SK-N-SH treated with all-trans-retinoic acid at 6 μM for 48 hours (cell line): ENCODE data around the gene PRDX4.
A peak's percentile ranks its signal among the peaks of the same experiment; 100 is the strongest.

Source experiments
- ATAC-seq: fragments of 200-7000 bp; cut with Tn5 transposase; 3 replicates; pipeline ENCODE4 v1.9.1; 2020; ENCODE audit warnings: mild to moderate bottlenecking, moderate library complexity
- BACH2 ChIP-seq: fragments of 250-450 bp; sonication (Bioruptor Pico); IDR thresholded peaks from 2 replicates; pipeline ENCODE4 v1.9.0; 2021; ENCODE audit warnings: mild to moderate bottlenecking, borderline replicate concordance
- CREB5 ChIP-seq: fragments of 250-450 bp; sonication (Bioruptor Pico); IDR thresholded peaks from 2 replicates; pipeline ENCODE4 v1.5.1; 2020; ENCODE audit warnings: low read depth, mild to moderate bottlenecking, moderate library complexity
- CSRNP3 ChIP-seq: fragments of 250-450 bp; sonication (Bioruptor Pico); IDR thresholded peaks from 2 replicates; pipeline ENCODE4 v1.5.1; 2021; ENCODE audit warnings: mild to moderate bottlenecking, moderate library complexity
- ESRRG ChIP-seq: fragments of 250-450 bp; sonication (Bioruptor Pico); IDR thresholded peaks from 2 replicates; pipeline ENCODE4 v1.6.1; 2021; ENCODE audit warnings: mild to moderate bottlenecking
- GLIS3 ChIP-seq: fragments of 250-450 bp; sonication (Bioruptor Pico); IDR thresholded peaks from 2 replicates; pipeline ENCODE4 v1.5.0; 2020; ENCODE audit warnings: mild to moderate bottlenecking, moderate library complexity
- ISL1 ChIP-seq: fragments of 250-450 bp; sonication (Bioruptor Pico); IDR thresholded peaks from 2 replicates; pipeline ENCODE4 v2.1.2; 2022; ENCODE audit warnings: mild to moderate bottlenecking, moderate library complexity
- OSR1 ChIP-seq: fragments of 250-450 bp; sonication (Bioruptor Pico); IDR thresholded peaks from 2 replicates; pipeline ENCODE4 v1.8.0; 2022; ENCODE audit warnings: moderate library complexity, mild to moderate bottlenecking, inconsistent platforms
- PATZ1 ChIP-seq: fragments of 250-450 bp; sonication (Bioruptor Pico); IDR thresholded peaks from 2 replicates; pipeline ENCODE4 v1.8.0; 2020; ENCODE audit warnings: mild to moderate bottlenecking, moderate library complexity, borderline replicate concordance
- POU6F1 ChIP-seq: fragments of 250-450 bp; sonication (Bioruptor Pico); IDR thresholded peaks from 2 replicates; pipeline ENCODE4 v1.8.0; 2021; ENCODE audit warnings: low read depth, mild to moderate bottlenecking, moderate library complexity, borderline replicate concordance
- PPARA ChIP-seq: fragments of 250-450 bp; sonication (Bioruptor Pico); IDR thresholded peaks from 2 replicates; pipeline ENCODE4 v1.5.0; 2020; ENCODE audit warnings: mild to moderate bottlenecking, borderline replicate concordance
- RARB ChIP-seq: fragments of 250-450 bp; sonication (Bioruptor Pico); IDR thresholded peaks from 2 replicates; pipeline ENCODE4 v1.8.0; 2021; ENCODE audit warnings: mild to moderate bottlenecking, moderate library complexity
- SNAI2 ChIP-seq: fragments of 250-450 bp; sonication (Bioruptor Pico); IDR thresholded peaks from 2 replicates; pipeline ENCODE4 v1.5.0; 2020; ENCODE audit warnings: mild to moderate bottlenecking, moderate library complexity
- TCF4 ChIP-seq: fragments of 250-450 bp; sonication (Bioruptor Pico); IDR thresholded peaks from 2 replicates; pipeline ENCODE4 v1.8.0; 2021; ENCODE audit warnings: mild to moderate bottlenecking, moderate library complexity, borderline replicate concordance
- TOX ChIP-seq: fragments of 250-450 bp; sonication (Bioruptor Pico); IDR thresholded peaks from 2 replicates; pipeline ENCODE4 v1.8.0; 2021; ENCODE audit warnings: mild to moderate bottlenecking, moderate library complexity, borderline replicate concordance
- TSHZ2 ChIP-seq: fragments of 250-450 bp; sonication (Bioruptor Pico); IDR thresholded peaks from 2 replicates; pipeline ENCODE4 v1.5.0; 2020; ENCODE audit warnings: mild to moderate bottlenecking, moderate library complexity
- ZC3H10 ChIP-seq: fragments of 250-450 bp; sonication (Bioruptor Pico); IDR thresholded peaks from 2 replicates; pipeline ENCODE4 v1.5.1; 2021; ENCODE audit warnings: mild to moderate bottlenecking, moderate library complexity
- ZFP3 ChIP-seq: fragments of 250-450 bp; sonication (Bioruptor Pico); IDR thresholded peaks from 2 replicates; pipeline ENCODE4 v1.5.0; 2020; ENCODE audit warnings: mild to moderate bottlenecking, moderate library complexity
- ZNF565 ChIP-seq: fragments of 450-650 bp; formaldehyde crosslinking; conservative IDR thresholded peaks from 2 replicates; pipeline ENCODE4 v1.5.0; 2020; ENCODE audit warnings: low read depth, mild to moderate bottlenecking, moderate library complexity
- ZNF70 ChIP-seq: fragments of 450-650 bp; formaldehyde crosslinking; IDR thresholded peaks from 2 replicates; pipeline ENCODE4 v1.5.0; 2020; ENCODE audit warnings: mild to moderate bottlenecking, moderate library complexity
- ZNF8 ChIP-seq: fragments of 450-650 bp; formaldehyde crosslinking; IDR thresholded peaks from 2 replicates; pipeline ENCODE4 v1.5.0; 2020; ENCODE audit warnings: mild to moderate bottlenecking, moderate library complexity

The PRDX4 gene

GRCh38 chrX:23667239-23668177, at the start of gene PRDX4:
TSS of gene PRDX4 (plus strand) at chrX:23667493. CDS start at chrX:23667571, 78 bp downstream.
- ATAC-seq = peak; percentile 90
- TF ChIP-seq GLIS3 (CRISPR knock-in tag) (no peak), TSHZ2 (CRISPR knock-in tag) (no peak), PATZ1 (CRISPR knock-in tag) (no peak), CREB5 (CRISPR knock-in tag) (no peak), ZFP3 (CRISPR knock-in tag) (no peak), ZNF70 (CRISPR knock-in tag) (no peak), ZNF8 (CRISPR knock-in tag) (no peak)
- TF ChIP-seq, all 23 proteins: peak for 0

- no peak for ATAC-seq
- TF ChIP-seq OSR1 = no peak
- no peak for TF ChIP-seq PPARA (CRISPR knock-in tag)
- TF ChIP-seq PATZ1 (CRISPR knock-in tag) = no peak
Observed at GRCh38 chrX:23621621-23622265, 45.5 kb upstream of the PRDX4 start.

- no peak for TF ChIP-seq ZC3H10 (CRISPR knock-in tag)
- no peak for TF ChIP-seq PPARA (CRISPR knock-in tag)
- TF ChIP-seq OSR1 = no peak
- TF ChIP-seq ZNF565 (CRISPR knock-in tag) = no peak
- ATAC-seq = no peak
Observed at GRCh38 chrX:23623797-23624196, 43.5 kb upstream of the PRDX4 start.

GRCh38 chrX:23626651-23627050, 40.6 kb upstream of the PRDX4 start:
- TF ChIP-seq ISL1 (CRISPR knock-in tag) = no peak
- TF ChIP-seq ESRRG = no peak
- TF ChIP-seq ZNF8 (CRISPR knock-in tag) = no peak
- ATAC-seq = no peak

GRCh38 chrX:23628131-23628530, 39.2 kb upstream of the PRDX4 start:
- ATAC-seq = no peak
- TF ChIP-seq SNAI2 (CRISPR knock-in tag) (no peak), TOX (CRISPR knock-in tag) (no peak), CSRNP3 (CRISPR knock-in tag) (no peak), TCF4 (CRISPR knock-in tag) (no peak), RARB (CRISPR knock-in tag) (no peak), POU6F1 (no peak), ZNF565 (CRISPR knock-in tag) (no peak), BACH2 (CRISPR knock-in tag) (no peak), ZFP3 (CRISPR knock-in tag) (no peak), CREB5 (CRISPR knock-in tag) (no peak), OSR1 (no peak), ZNF8 (CRISPR knock-in tag) (no peak)
